HepG2 (cell line): ENCODE results near the gene UBE2U. TPM values are rescaled to one million over a fixed set of nuclear protein-coding genes. Genes with fewer than 3 reads are reported as not detected.

Experiments
- ATAC-seq: fragments of 200-7000 bp; cut with Tn5 transposase; 3 replicates; pipeline ENCODE4 v1.9.1; 2020; ENCODE audit warnings: mild to moderate bottlenecking, moderate library complexity
- BruUV-seq: library from RNA; stranded (reverse); fragments of 400-500 nt; replicated peaks from 2 replicates; lab custom pipeline; 2021; lab: Mats Ljungman, UMichigan
- CTCF ChIA-PET: fragments of 300-600 bp; formaldehyde crosslinking; extraction: SDS; loops from one replicate; lab custom pipeline; 2021; ENCODE audit warnings: low total read pairs, inconsistent platforms, low intra/inter-chr PET ratio; lab: Yijun Ruan, JAX
- POLR2A ChIA-PET: fragments of 350-600 bp; sonication (Branson Sonifier 250); formaldehyde crosslinking; loops from one replicate; lab custom pipeline; 2020; ENCODE audit warnings: antibody characterized with exemption, inconsistent platforms; lab: Yijun Ruan, JAX
- DNase-seq: peaks from one replicate; pipeline ENCODE4 v3.0.0-alpha.2; 2015; ENCODE audit warnings: low spot score
- FAIRE-seq: peaks from 3 replicates; lab custom pipeline; 2011; peaks lifted over from hg19 to GRCh38; lab: Jason Lieb, UNC
- H2AFZ ChIP-seq: one replicate; pipeline ENCODE4 v1.6.1; 2011; ENCODE audit warnings: low read length, inconsistent platforms
- H3K27ac ChIP-seq: fragments of 300-600 bp; 3 replicates; pipeline ENCODE4 v1.8.0; 2011; ENCODE audit warnings: mixed run types, mild to moderate bottlenecking, mixed read lengths, low read length, inconsistent platforms; ENCODE audit not compliant: insufficient read depth; ENCODE audit errors: extremely low read length
- H3K27me3 ChIP-seq, 2 experiments: fragments of 200-600 bp in 1 of 2; 2 replicates in 1 of 2; 3 replicates in 1 of 2; pipeline versions ENCODE4 v1.6.0 to v1.8.0; 2011; ENCODE audit warnings: low read length in 2 of 2, mild to moderate bottlenecking in 2 of 2, moderate library complexity in 2 of 2, inconsistent platforms in 1 of 2; ENCODE audit not compliant: insufficient read depth in 2 of 2, control insufficient read depth in 1 of 2
- H3K36me3 ChIP-seq, 2 experiments: fragments of 200-600 bp in 1 of 2; replicated peaks in 1 of 2; 2 replicates in 1 of 2; 3 replicates in 1 of 2; pipeline versions ENCODE4 v1.5.1 to v1.8.0; 2011; ENCODE audit warnings: low read length in 2 of 2, inconsistent platforms in 1 of 2; ENCODE audit not compliant: insufficient read depth in 2 of 2, control insufficient read depth in 1 of 2
- H3K4me1 ChIP-seq: 2 replicates; pipeline ENCODE4 v1.5.1; 2012; ENCODE audit warnings: low read length, inconsistent platforms; ENCODE audit not compliant: insufficient read depth
- H3K4me2 ChIP-seq: 2 replicates; pipeline ENCODE4 v1.6.0; 2011; ENCODE audit warnings: low read depth, low read length, inconsistent platforms
- H3K4me3 ChIP-seq, 3 experiments: fragments of 200-600 bp in 1 of 3; sonication (generic), shearing (Covaris generic) in 1 of 3; replicated peaks in 1 of 3; 2 replicates each; pipeline ENCODE4 v1.5.1; 2011 to 2016; ENCODE audit warnings: low read length in 3 of 3, inconsistent platforms in 2 of 3, low read depth in 2 of 3, mild to moderate bottlenecking in 2 of 3, control low read depth in 1 of 3, mixed read lengths in 1 of 3; ENCODE audit not compliant: insufficient read depth in 1 of 3
- H3K79me2 ChIP-seq: one replicate; pipeline ENCODE4 v1.6.1; 2011; ENCODE audit warnings: low read length, inconsistent platforms; ENCODE audit not compliant: insufficient read depth
- H3K9ac ChIP-seq: 2 replicates; pipeline ENCODE4 v1.6.0; 2011; ENCODE audit warnings: mild to moderate bottlenecking, low read depth, low read length, inconsistent platforms; ENCODE audit not compliant: insufficient read depth
- H3K9me3 ChIP-seq: 2 replicates; pipeline ENCODE4 v1.5.1; 2012; ENCODE audit warnings: mild to moderate bottlenecking, low read length
- H4K20me1 ChIP-seq: 2 replicates; pipeline ENCODE4 v1.6.0; 2011; ENCODE audit warnings: inconsistent platforms, mild to moderate bottlenecking, low read length, moderate library complexity; ENCODE audit not compliant: insufficient read depth
- BORCS8-MEF2B ChIP-seq: sonication (generic); formaldehyde crosslinking; IDR thresholded peaks from 2 replicates; pipeline ENCODE4 v1.8.0; 2022; ENCODE audit warnings: mild to moderate bottlenecking, missing genetic modification reagents
- DNMT3B ChIP-seq: conservative IDR thresholded peaks from 2 replicates; pipeline ENCODE4 v1.6.1; 2016; ENCODE audit warnings: missing biosample characterization, control low read depth
- FOXA3 ChIP-seq: IDR thresholded peaks from 2 replicates; pipeline ENCODE4 v1.6.1; 2016; ENCODE audit warnings: missing genetic modification reagents, missing compliant biosample characterization
- MTA1 ChIP-seq: sonication (generic); formaldehyde crosslinking; IDR thresholded peaks from 2 replicates; pipeline ENCODE4 v1.4.0; 2020; ENCODE audit warnings: missing genetic modification reagents, mild to moderate bottlenecking, borderline replicate concordance
- RARA ChIP-seq: IDR thresholded peaks from 2 replicates; pipeline ENCODE4 v1.6.1; 2016; ENCODE audit warnings: missing genetic modification reagents, missing compliant biosample characterization
- TBP ChIP-seq: sonication (generic); formaldehyde crosslinking; IDR thresholded peaks from 2 replicates; pipeline ENCODE4 v1.5.0; 2020; ENCODE audit warnings: missing genetic modification reagents
- ZFP37 ChIP-seq: sonication (generic); formaldehyde crosslinking; IDR thresholded peaks from 2 replicates; pipeline ENCODE4 v1.4.0; 2020; ENCODE audit warnings: missing genetic modification reagents, borderline replicate concordance
- ZNF205 ChIP-seq: IDR thresholded peaks from 2 replicates; pipeline ENCODE4 v1.6.1; 2018; ENCODE audit warnings: missing biosample characterization, missing genetic modification reagents
- ZNF225 ChIP-seq: sonication (generic); formaldehyde crosslinking; IDR thresholded peaks from 2 replicates; pipeline ENCODE4 v1.4.0; 2020; ENCODE audit warnings: mild to moderate bottlenecking, missing genetic modification reagents
- ZNF33B ChIP-seq: sonication (generic); formaldehyde crosslinking; IDR thresholded peaks from 2 replicates; pipeline ENCODE4 v1.5.1; 2020; ENCODE audit warnings: mild to moderate bottlenecking, missing genetic modification reagents
- ZNF556 ChIP-seq: sonication (generic); formaldehyde crosslinking; IDR thresholded peaks from 2 replicates; pipeline ENCODE4 v1.4.0; 2020; ENCODE audit warnings: mild to moderate bottlenecking, missing genetic modification reagents, borderline replicate concordance
- ZNF558 ChIP-seq: sonication (generic); formaldehyde crosslinking; IDR thresholded peaks from 2 replicates; pipeline ENCODE4 v1.9.0; 2022; ENCODE audit warnings: mild to moderate bottlenecking, missing genetic modification reagents, borderline replicate concordance
- ZNF780A ChIP-seq: sonication (generic); formaldehyde crosslinking; IDR thresholded peaks from 2 replicates; pipeline ENCODE4 v1.8.0; 2022; ENCODE audit warnings: mild to moderate bottlenecking, missing genetic modification reagents, moderate library complexity
- ZNF816 ChIP-seq: sonication (generic); formaldehyde crosslinking; IDR thresholded peaks from 2 replicates; pipeline ENCODE4 v1.8.0; 2022; ENCODE audit warnings: missing genetic modification reagents, mild to moderate bottlenecking, borderline replicate concordance
- WGBS: methylation state at CpG from one replicate; pipeline ENCODE4 v1.1.6; 2017; ENCODE audit warnings: low lambda C conversion rate; 5-methylcytosine and 5-hydroxymethylcytosine counted together
- in situ Hi-C: cut with HindIII; loops from 2 replicates; pipeline ENCODE4 v1.10.0; 2017; ENCODE audit warnings: low pct_unique_long_range_greater_than_20kb; ENCODE audit not compliant: extremely low pct_ligation_motif_present
- intact Hi-C: fragments of 100-400 bp; cut with micrococcal nuclease; formaldehyde crosslinking; loops from one replicate; pipeline ENCODE4 v1.10.0; 2022; ENCODE audit not compliant: unreplicated experiment
- polyA plus RNA-seq, 8 experiments: library from polyadenylated mRNA; depleted of rRNA in 3 of 8; stranded (reverse) in 7 of 8; unstranded in 1 of 8; fragments of >200 nt; fragmentation: Illumina TruSeq in 4 of 8; extraction: Trizol in 4 of 8; gene quantifications; 2 replicates each; pipeline versions ENCODE4 v1.2.1 to v1.2.3, GENCODE V29; 2011 to 2016; ENCODE audit warnings: low read depth in 4 of 8, missing spikeins in 1 of 8, mixed read lengths in 1 of 8; ENCODE audit not compliant: insufficient read depth in 1 of 8
- total RNA-seq, 5 experiments: library from RNA; depleted of rRNA; stranded (reverse); fragments of >200 nt; fragmentation: Illumina TruSeq; extraction: Trizol; gene quantifications; 2 replicates each; pipeline ENCODE4 v1.2.3, GENCODE V29; 2016; ENCODE audit warnings: low read depth in 1 of 5
- TF ChIP-seq, protein P1 (sequence below): sonication (generic); formaldehyde crosslinking; IDR thresholded peaks from 2 replicates; pipeline ENCODE4 v1.4.0; 2020; ENCODE audit warnings: missing genetic modification reagents, borderline replicate concordance
- TF ChIP-seq, protein P2 (sequence below): sonication (generic); formaldehyde crosslinking; IDR thresholded peaks from 2 replicates; pipeline ENCODE4 v1.8.1; 2023; ENCODE audit warnings: missing genetic modification reagents, mild to moderate bottlenecking, borderline replicate concordance
- TF ChIP-seq, protein P3 (sequence below): sonication (generic); formaldehyde crosslinking; IDR thresholded peaks from 2 replicates; pipeline ENCODE4 v1.9.0; 2021; ENCODE audit warnings: missing genetic modification reagents, mild to moderate bottlenecking, borderline replicate concordance
- TF ChIP-seq, protein P4 (sequence below): sonication (generic); formaldehyde crosslinking; IDR thresholded peaks from 2 replicates; pipeline ENCODE4 v1.5.1; 2020; ENCODE audit warnings: missing genetic modification reagents, mild to moderate bottlenecking, borderline replicate concordance

The UBE2U gene
- total and polyA plus RNA-seq, 2 of the 13 experiments (the other 11 are each of a cell fraction or from before 2014, with no cell fraction given): not detected

DNA sequence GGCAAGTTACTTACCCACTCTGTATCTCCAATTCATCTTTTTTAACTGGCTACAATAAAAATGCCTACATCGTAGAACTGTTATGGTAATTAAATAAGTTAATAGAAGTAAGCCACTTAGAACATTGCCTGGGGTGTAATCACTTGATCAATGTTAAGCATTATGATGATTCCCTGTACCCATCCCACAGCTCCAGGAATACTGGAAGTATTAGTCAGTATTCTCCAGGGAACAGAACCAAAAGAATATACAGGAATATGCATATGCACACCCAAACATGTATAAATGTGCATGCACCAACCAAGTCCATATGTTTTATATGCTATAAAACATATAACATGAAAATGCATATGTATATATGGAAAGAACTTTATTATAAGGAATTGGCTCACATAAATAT, 107.3 kb downstream of the UBE2U start:
- no peaks in the 10 kb centered on the region for H4K20me1 ChIP-seq
- ATAC-seq: no peak
- intact Hi-C loops (no loop called here), in situ Hi-C loops (no loop called here)
- H3K27me3 ChIP-seq: no peaks in the 10 kb centered on the region; a peak in 1 of 5 replicates
- BruUV-seq: no TSS peak
- H3K4me1 ChIP-seq: no peaks in the 10 kb centered on the region
- H3K79me2 ChIP-seq: no peaks in the 10 kb centered on the region
- H2AFZ ChIP-seq: no peak overlapping the region
- H3K27ac ChIP-seq: no peak overlapping the region
- FAIRE-seq: no peak
- WGBS: 0% methylated on average over 1 of the region's 1 CpG
- H3K4me2 ChIP-seq: no peak overlapping the region
- H3K9ac ChIP-seq: no peak overlapping the region
- H3K36me3 ChIP-seq: no peaks in the 10 kb centered on the region
- TF ChIP-seq, protein P1, sequence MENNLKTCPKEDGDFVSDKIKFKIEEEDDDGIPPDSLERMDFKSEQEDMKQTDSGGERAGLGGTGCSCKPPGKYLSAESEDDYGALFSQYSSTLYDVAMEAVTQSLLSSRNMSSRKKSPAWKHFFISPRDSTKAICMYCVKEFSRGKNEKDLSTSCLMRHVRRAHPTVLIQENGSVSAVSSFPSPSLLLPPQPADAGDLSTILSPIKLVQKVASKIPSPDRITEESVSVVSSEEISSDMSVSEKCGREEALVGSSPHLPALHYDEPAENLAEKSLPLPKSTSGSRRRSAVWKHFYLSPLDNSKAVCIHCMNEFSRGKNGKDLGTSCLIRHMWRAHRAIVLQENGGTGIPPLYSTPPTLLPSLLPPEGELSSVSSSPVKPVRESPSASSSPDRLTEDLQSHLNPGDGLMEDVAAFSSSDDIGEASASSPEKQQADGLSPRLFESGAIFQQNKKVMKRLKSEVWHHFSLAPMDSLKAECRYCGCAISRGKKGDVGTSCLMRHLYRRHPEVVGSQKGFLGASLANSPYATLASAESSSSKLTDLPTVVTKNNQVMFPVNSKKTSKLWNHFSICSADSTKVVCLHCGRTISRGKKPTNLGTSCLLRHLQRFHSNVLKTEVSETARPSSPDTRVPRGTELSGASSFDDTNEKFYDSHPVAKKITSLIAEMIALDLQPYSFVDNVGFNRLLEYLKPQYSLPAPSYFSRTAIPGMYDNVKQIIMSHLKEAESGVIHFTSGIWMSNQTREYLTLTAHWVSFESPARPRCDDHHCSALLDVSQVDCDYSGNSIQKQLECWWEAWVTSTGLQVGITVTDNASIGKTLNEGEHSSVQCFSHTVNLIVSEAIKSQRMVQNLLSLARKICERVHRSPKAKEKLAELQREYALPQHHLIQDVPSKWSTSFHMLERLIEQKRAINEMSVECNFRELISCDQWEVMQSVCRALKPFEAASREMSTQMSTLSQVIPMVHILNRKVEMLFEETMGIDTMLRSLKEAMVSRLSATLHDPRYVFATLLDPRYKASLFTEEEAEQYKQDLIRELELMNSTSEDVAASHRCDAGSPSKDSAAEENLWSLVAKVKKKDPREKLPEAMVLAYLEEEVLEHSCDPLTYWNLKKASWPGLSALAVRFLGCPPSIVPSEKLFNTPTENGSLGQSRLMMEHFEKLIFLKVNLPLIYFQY (CRISPR knock-in tag): no peak
- no peak for TF ChIP-seq ZNF205 (CRISPR knock-in tag)
- TF ChIP-seq ZNF556 (CRISPR knock-in tag): no peak
- TF ChIP-seq, protein P2, sequence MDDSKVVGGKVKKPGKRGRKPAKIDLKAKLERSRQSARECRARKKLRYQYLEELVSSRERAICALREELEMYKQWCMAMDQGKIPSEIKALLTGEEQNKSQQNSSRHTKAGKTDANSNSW: no peak
- no peak for TF ChIP-seq MTA1
- TF ChIP-seq ZNF816: no peak
- no peak for TF ChIP-seq ZNF780A (CRISPR knock-in tag)
- TF ChIP-seq, protein P3, sequence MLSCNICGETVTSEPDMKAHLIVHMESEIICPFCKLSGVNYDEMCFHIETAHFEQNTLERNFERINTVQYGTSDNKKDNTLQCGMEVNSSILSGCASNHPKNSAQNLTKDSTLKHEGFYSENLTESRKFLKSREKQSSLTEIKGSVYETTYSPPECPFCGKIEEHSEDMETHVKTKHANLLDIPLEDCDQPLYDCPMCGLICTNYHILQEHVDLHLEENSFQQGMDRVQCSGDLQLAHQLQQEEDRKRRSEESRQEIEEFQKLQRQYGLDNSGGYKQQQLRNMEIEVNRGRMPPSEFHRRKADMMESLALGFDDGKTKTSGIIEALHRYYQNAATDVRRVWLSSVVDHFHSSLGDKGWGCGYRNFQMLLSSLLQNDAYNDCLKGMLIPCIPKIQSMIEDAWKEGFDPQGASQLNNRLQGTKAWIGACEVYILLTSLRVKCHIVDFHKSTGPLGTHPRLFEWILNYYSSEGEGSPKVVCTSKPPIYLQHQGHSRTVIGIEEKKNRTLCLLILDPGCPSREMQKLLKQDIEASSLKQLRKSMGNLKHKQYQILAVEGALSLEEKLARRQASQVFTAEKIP (CRISPR knock-in tag): no peak
- no peak for TF ChIP-seq BORCS8-MEF2B (CRISPR knock-in tag)
- TF ChIP-seq FOXA3 (CRISPR knock-in tag): no peak
- TF ChIP-seq ZFP37 (CRISPR knock-in tag): no peak
- no peak for TF ChIP-seq TBP (CRISPR knock-in tag)
- TF ChIP-seq, protein P4, sequence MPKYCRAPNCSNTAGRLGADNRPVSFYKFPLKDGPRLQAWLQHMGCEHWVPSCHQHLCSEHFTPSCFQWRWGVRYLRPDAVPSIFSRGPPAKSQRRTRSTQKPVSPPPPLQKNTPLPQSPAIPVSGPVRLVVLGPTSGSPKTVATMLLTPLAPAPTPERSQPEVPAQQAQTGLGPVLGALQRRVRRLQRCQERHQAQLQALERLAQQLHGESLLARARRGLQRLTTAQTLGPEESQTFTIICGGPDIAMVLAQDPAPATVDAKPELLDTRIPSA (CRISPR knock-in tag): no peak
- no peak for TF ChIP-seq RARA (CRISPR knock-in tag)
- no peak for TF ChIP-seq DNMT3B (CRISPR knock-in tag)
- no peak for TF ChIP-seq ZNF558 (CRISPR knock-in tag)
- TF ChIP-seq ZNF33B (CRISPR knock-in tag): no peak
- no peak for TF ChIP-seq ZNF225 (CRISPR knock-in tag)
- H3K9me3 ChIP-seq: no peaks in the 10 kb centered on the region
- H3K4me3 ChIP-seq: no peak overlapping the region
- CTCF ChIA-PET: no interaction called here
- POLR2A ChIA-PET: no interaction called here
- DNase-seq: no peak
